Neural cell (in vitro differentiated cells): ENCODE measurements around the gene ALK. TPM values are rescaled to one million over a fixed set of nuclear protein-coding genes. Genes with fewer than 3 reads are reported as not detected.

Source experiments
- H2AFZ ChIP-seq: fragments of 200-600, 300-800 bp; sonication (generic), shearing (Covaris generic); 2 replicates; pipeline ENCODE4 v1.6.0; 2014; ENCODE audit warnings: low read depth, mild to moderate bottlenecking, antibody characterized with exemption, low read length, moderate library complexity
- H3F3A ChIP-seq: fragments of 200-600 bp; shearing (Covaris generic); 2 replicates; pipeline ENCODE4 v1.6.1; 2016; ENCODE audit warnings: mild to moderate bottlenecking, moderate library complexity, mixed read lengths, antibody characterized with exemption, low read length; ENCODE audit not compliant: insufficient read depth, poor library complexity, severe bottlenecking
- H3K27ac ChIP-seq: fragments of 200-600, 300-800 bp; sonication (generic), shearing (Covaris generic); 2 replicates; pipeline ENCODE4 v1.5.1; 2014; ENCODE audit warnings: mild to moderate bottlenecking, low read length, moderate library complexity
- H3K27me3 ChIP-seq: fragments of 300-800, 200-600 bp; sonication (generic), shearing (Covaris generic); 2 replicates; pipeline ENCODE4 v1.6.0; 2014; ENCODE audit warnings: mild to moderate bottlenecking, low read depth, low read length, moderate library complexity; ENCODE audit not compliant: insufficient read depth
- H3K36me3 ChIP-seq: fragments of 300-800, 200-600 bp; sonication (generic), shearing (Covaris generic); 2 replicates; pipeline ENCODE4 v1.5.1; 2014; ENCODE audit warnings: mild to moderate bottlenecking, antibody characterized with exemption, low read length, moderate library complexity; ENCODE audit not compliant: insufficient read depth
- H3K4me2 ChIP-seq: fragments of 300-800, 200-600 bp; sonication (generic), shearing (Covaris generic); 2 replicates; pipeline ENCODE4 v1.6.0; 2014; ENCODE audit warnings: mild to moderate bottlenecking, low read length
- H3K4me3 ChIP-seq: fragments of 300-800, 200-600 bp; sonication (generic), shearing (Covaris generic); 2 replicates; pipeline ENCODE4 v1.5.1; 2014; ENCODE audit warnings: mild to moderate bottlenecking, low read length, moderate library complexity
- H3K79me2 ChIP-seq: fragments of 200-600 bp; shearing (Covaris generic); replicated peaks from 2 replicates; pipeline ENCODE4 v1.6.0; 2014; ENCODE audit warnings: mild to moderate bottlenecking, low read length, moderate library complexity; ENCODE audit not compliant: insufficient read depth
- H3K9ac ChIP-seq: fragments of 300-800, 200-600 bp; sonication (generic), shearing (Covaris generic); 2 replicates; pipeline ENCODE4 v1.6.1; 2016; ENCODE audit warnings: mild to moderate bottlenecking, low read length, mixed read lengths
- H3K9me2 ChIP-seq: fragments of 200-600 bp; shearing (Covaris generic); 2 replicates; pipeline ENCODE4 v1.6.1; 2016; ENCODE audit warnings: mild to moderate bottlenecking, low read length, mixed read lengths; ENCODE audit not compliant: insufficient read depth
- H3K9me3 ChIP-seq: fragments of 200-600, 300-800 bp; sonication (generic), shearing (Covaris generic); 2 replicates; pipeline ENCODE4 v1.6.1; 2016; ENCODE audit warnings: mild to moderate bottlenecking, mixed run types, low read length, moderate library complexity, mixed read lengths
- H4K20me1 ChIP-seq: fragments of 200-600 bp; shearing (Covaris generic); 2 replicates; pipeline ENCODE4 v1.6.1; 2016; ENCODE audit warnings: mild to moderate bottlenecking, mixed run types; ENCODE audit not compliant: insufficient read depth
- CTCF ChIP-seq: fragments of 450-650 bp; IDR thresholded peaks from 2 replicates; pipeline ENCODE4 v1.5.1; 2014; ENCODE audit warnings: antibody characterized with exemption, mild to moderate bottlenecking, moderate library complexity; ENCODE audit not compliant: poor library complexity, severe bottlenecking
- EP300 ChIP-seq: fragments of 450-650 bp; conservative IDR thresholded peaks from 2 replicates; pipeline ENCODE4 v1.6.1; 2014; ENCODE audit warnings: antibody characterized with exemption, mild to moderate bottlenecking, moderate library complexity; ENCODE audit not compliant: poor library complexity, severe bottlenecking
- EZH2 ChIP-seq: fragments of 200-600, 300-800 bp; shearing (Covaris generic), sonication (generic); IDR thresholded peaks from 2 replicates; pipeline ENCODE4 v1.6.1; 2014; ENCODE audit warnings: antibody characterized with exemption, low read length, borderline replicate concordance, mild to moderate bottlenecking; ENCODE audit not compliant: insufficient read depth, poor library complexity, severe bottlenecking
- MXI1 ChIP-seq: fragments of 450-650 bp; conservative IDR thresholded peaks from 2 replicates; pipeline ENCODE4 v1.6.1; 2014; ENCODE audit warnings: antibody characterized with exemption, mild to moderate bottlenecking; ENCODE audit not compliant: poor library complexity, severe bottlenecking
- POLR2AphosphoS5 ChIP-seq: IDR thresholded peaks from 2 replicates; pipeline ENCODE4 v1.6.1; 2012
- RAD21 ChIP-seq: fragments of 450-650 bp; conservative IDR thresholded peaks from 2 replicates; pipeline ENCODE4 v1.6.1; 2014; ENCODE audit warnings: antibody characterized with exemption, mild to moderate bottlenecking, moderate library complexity
- SMC3 ChIP-seq: fragments of 450-650 bp; conservative IDR thresholded peaks from 2 replicates; pipeline ENCODE4 v1.6.1; 2014; ENCODE audit warnings: antibody characterized with exemption, mild to moderate bottlenecking, moderate library complexity; ENCODE audit not compliant: poor library complexity
- TAF1 ChIP-seq: IDR thresholded peaks from 2 replicates; pipeline ENCODE4 v1.6.1; 2012; ENCODE audit warnings: low read depth
- polyA plus RNA-seq: library from polyadenylated mRNA; depleted of rRNA; stranded (reverse); fragments of >200 nt; gene quantifications from 2 replicates; pipeline ENCODE4 v1.2.3, GENCODE V29; 2014
- TF ChIP-seq, protein P1 (sequence below): IDR thresholded peaks from 2 replicates; pipeline ENCODE4 v1.6.1; 2012; ENCODE audit warnings: borderline replicate concordance

ALK gene
- polyA plus RNA-seq, 1 donor from 2014 or later, result 7.1 TPM

GRCh38 chr2:29220506-29221270, 700.7 kb downstream of the ALK start:
- TF ChIP-seq SMC3, result no peak
- TF ChIP-seq, protein P1, sequence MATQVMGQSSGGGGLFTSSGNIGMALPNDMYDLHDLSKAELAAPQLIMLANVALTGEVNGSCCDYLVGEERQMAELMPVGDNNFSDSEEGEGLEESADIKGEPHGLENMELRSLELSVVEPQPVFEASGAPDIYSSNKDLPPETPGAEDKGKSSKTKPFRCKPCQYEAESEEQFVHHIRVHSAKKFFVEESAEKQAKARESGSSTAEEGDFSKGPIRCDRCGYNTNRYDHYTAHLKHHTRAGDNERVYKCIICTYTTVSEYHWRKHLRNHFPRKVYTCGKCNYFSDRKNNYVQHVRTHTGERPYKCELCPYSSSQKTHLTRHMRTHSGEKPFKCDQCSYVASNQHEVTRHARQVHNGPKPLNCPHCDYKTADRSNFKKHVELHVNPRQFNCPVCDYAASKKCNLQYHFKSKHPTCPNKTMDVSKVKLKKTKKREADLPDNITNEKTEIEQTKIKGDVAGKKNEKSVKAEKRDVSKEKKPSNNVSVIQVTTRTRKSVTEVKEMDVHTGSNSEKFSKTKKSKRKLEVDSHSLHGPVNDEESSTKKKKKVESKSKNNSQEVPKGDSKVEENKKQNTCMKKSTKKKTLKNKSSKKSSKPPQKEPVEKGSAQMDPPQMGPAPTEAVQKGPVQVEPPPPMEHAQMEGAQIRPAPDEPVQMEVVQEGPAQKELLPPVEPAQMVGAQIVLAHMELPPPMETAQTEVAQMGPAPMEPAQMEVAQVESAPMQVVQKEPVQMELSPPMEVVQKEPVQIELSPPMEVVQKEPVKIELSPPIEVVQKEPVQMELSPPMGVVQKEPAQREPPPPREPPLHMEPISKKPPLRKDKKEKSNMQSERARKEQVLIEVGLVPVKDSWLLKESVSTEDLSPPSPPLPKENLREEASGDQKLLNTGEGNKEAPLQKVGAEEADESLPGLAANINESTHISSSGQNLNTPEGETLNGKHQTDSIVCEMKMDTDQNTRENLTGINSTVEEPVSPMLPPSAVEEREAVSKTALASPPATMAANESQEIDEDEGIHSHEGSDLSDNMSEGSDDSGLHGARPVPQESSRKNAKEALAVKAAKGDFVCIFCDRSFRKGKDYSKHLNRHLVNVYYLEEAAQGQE, result no peak
- no peak for TF ChIP-seq TAF1
- no peak for TF ChIP-seq POLR2AphosphoS5
- TF ChIP-seq CTCF, result no peak
- TF ChIP-seq RAD21, result no peak
- TF ChIP-seq MXI1, result no peak
- TF ChIP-seq EP300, result no peak
- no peak for TF ChIP-seq EZH2
- Histone ChIP-seq H3K4me2 (no peak overlapping the region), H3K9me2 (no peaks in the 10 kb centered on the region), H3K27me3 (no peaks in the 10 kb centered on the region), H2AFZ (no peak overlapping the region), H4K20me1 (no peaks in the 10 kb centered on the region), H3K9me3 (no peaks in the 10 kb centered on the region), H3K4me3 (no peak overlapping the region), H3K27ac (no peak overlapping the region), H3K9ac (no peak overlapping the region), H3F3A (no peaks in the 10 kb centered on the region), H3K36me3 (no peaks in the 10 kb centered on the region), H3K79me2 (no peaks in the 10 kb centered on the region)

DNA sequence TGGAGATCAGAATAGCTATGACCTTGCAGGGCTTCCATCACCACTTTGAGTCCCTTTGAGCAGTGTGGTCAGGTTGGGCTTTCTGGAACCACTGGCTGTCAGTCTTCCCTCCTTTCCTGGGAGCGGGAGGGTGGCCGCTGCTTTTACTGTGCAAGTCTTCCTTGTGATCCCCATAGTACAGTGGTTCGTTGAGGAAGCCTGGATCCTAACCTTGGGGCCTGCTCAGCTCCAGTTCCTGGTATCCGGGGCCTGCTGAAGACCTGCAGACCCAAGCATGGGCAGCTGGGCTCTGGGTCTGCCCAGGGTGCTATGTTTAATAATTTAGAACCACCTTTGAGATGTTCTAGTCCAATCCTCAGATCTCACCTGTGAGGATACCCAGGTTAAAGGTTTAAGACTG, 702.0 kb downstream of the ALK start:
- H3K4me3 ChIP-seq, result no peak overlapping the region
- no peaks in the 10 kb centered on the region for H3F3A ChIP-seq
- H3K27ac ChIP-seq, result no peak overlapping the region
- H3K9me2 ChIP-seq, result no peaks in the 10 kb centered on the region
- TF ChIP-seq MXI1 (no peak), TAF1 (no peak), EZH2 (no peak), RAD21 (no peak), CTCF (no peak), EP300 (no peak)
- H3K79me2 ChIP-seq, result no peaks in the 10 kb centered on the region
- H3K27me3 ChIP-seq, result no peaks in the 10 kb centered on the region
- no peak overlapping the region for H3K4me2 ChIP-seq
- H3K36me3 ChIP-seq, result no peaks in the 10 kb centered on the region
- no peaks in the 10 kb centered on the region for H3K9me3 ChIP-seq
- H2AFZ ChIP-seq, result no peak overlapping the region
- H4K20me1 ChIP-seq, result no peaks in the 10 kb centered on the region
- no peak overlapping the region for H3K9ac ChIP-seq
